ENCODE measurements around the gene HMGN1.

DNA sequence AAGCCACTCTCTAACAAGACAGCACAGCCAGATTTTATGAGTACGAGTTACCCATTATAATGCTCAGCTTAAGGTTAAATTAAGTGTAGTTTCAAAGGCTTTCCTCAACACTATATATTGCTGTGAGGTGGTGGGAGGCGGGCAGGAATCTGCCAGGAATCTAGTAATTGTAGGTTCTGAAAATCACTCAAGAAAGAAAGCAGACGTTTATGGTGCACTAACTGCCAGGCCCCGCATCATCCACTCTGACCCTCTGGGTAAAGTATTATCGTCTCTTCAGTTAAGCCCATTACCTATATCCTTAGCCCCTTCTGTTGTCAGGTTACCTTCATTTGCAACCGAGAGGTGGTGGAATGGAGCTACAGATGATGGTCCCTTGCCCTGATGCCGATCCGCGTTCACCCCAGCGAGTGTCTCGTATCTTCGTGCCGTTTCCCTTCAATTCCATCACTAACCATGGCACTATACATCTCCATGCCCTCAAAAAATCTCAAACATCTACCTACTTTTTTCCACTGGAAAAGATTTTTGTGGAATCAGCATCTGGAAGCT lies 12.4 kb downstream of the HMGN1 start:
- TF ChIP-seq, protein P1, sequence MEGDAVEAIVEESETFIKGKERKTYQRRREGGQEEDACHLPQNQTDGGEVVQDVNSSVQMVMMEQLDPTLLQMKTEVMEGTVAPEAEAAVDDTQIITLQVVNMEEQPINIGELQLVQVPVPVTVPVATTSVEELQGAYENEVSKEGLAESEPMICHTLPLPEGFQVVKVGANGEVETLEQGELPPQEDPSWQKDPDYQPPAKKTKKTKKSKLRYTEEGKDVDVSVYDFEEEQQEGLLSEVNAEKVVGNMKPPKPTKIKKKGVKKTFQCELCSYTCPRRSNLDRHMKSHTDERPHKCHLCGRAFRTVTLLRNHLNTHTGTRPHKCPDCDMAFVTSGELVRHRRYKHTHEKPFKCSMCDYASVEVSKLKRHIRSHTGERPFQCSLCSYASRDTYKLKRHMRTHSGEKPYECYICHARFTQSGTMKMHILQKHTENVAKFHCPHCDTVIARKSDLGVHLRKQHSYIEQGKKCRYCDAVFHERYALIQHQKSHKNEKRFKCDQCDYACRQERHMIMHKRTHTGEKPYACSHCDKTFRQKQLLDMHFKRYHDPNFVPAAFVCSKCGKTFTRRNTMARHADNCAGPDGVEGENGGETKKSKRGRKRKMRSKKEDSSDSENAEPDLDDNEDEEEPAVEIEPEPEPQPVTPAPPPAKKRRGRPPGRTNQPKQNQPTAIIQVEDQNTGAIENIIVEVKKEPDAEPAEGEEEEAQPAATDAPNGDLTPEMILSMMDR (IDR thresholded peaks at IDR 0.05) = no peak
- no peak for TF ChIP-seq POLR2A (IDR thresholded peaks at IDR 0.05)
- no peak for TF ChIP-seq POLR2AphosphoS5 (IDR thresholded peaks at IDR 0.05)

Data from prostate gland (tissue), 2 donors.